GM12873 (cell line): ENCODE data around the gene FKBP2.

ENCODE experiments used
- CTCF ChIP-seq: IDR thresholded peaks from 2 replicates; pipeline ENCODE4 v1.5.1; 2012; ENCODE audit warnings: low read depth, mild to moderate bottlenecking, moderate library complexity, low read length, control low read depth; ENCODE audit not compliant: insufficient read depth; ENCODE audit errors: missing control alignments

The FKBP2 gene

GRCh38 chr11:64209563-64209843 lies 31.4 kb upstream of the FKBP2 start:
- TF ChIP-seq CTCF = no peak

- no peak for TF ChIP-seq CTCF
Observed at GRCh38 chr11:64210301-64211020, 30.4 kb upstream of the FKBP2 start.

GRCh38 chr11:64211181-64211872 lies 29.6 kb upstream of the FKBP2 start:
- no peak for TF ChIP-seq CTCF

- TF ChIP-seq CTCF = no peak
Observed at GRCh38 chr11:64216879-64217278, 24.0 kb upstream of the FKBP2 start.

- TF ChIP-seq CTCF = no peak
Observed at GRCh38 chr11:64218628-64219353, 22.1 kb upstream of the FKBP2 start.

- no peak for TF ChIP-seq CTCF
Observed at GRCh38 chr11:64219354-64219684, 21.6 kb upstream of the FKBP2 start.

GRCh38 chr11:64219755-64220154 lies 21.1 kb upstream of the FKBP2 start:
- TF ChIP-seq CTCF = no peak
